ENCODE results near the gene THAP8. TPM values are rescaled to one million over a fixed set of nuclear protein-coding genes. Genes with fewer than 3 reads are reported as not detected.

Gene THAP8
- total and polyA plus RNA-seq, 2 of the 8 experiments (the other 6 are each of a cell fraction or from before 2014, with no cell fraction given): 6.0 to 11.1 TPM

DNA sequence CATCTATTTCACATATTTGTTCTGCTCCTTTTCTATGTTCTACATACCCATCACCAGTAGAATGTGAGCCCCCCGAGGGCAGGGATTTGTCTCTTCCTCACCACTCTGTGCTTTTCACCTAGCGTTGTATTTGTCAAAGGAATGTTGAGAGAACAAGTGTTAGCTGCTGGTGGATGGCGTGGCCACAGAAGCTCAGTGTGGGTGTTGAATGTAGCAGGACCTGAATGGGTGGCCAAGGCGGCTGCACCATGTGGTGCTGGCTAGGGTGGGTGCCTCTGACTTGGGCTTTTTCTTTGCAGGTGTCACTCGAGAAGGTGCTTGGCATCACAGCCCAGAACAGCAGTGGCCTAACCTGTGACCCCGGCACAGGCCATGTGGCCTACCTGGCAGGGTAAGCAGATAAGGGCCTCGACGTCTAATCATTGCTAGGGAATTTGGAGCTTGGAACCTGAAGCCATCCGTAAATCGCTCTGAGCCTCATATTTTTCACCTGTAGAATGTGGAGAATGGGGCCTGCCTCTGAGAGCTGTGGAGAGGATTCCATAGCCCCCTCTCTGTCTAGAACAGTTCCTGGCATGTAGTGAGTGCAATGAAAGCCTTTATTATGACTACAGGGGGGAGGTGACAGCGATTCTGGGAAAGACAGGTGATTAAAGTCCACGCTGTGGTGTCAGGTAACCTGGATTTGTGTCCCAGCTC lies 4.5 kb upstream of the THAP8 start:
- Histone ChIP-seq H2BK15ac (ENCODE audit: low read length) (no peak overlapping the region), H2BK12ac (ENCODE audit: low read depth, low read length) (no peak overlapping the region), H3K23me2 (ENCODE audit: low read depth, low read length) (peaks cover 2% of the 10 kb centered on the region), H3K79me1 (ENCODE audit: low read depth, low read length) (peaks cover 4% of the 10 kb centered on the region; the same call in 1 of the 2 replicates), H3K27ac (ENCODE audit: low read depth, low read length) (no peak overlapping the region), H3K9ac (replicated peaks in 1 of 4; ENCODE audit: extremely low read depth in 1 of 4, low read depth in 3 of 4, low read length in 3 of 4) (no peak overlapping the region), H3K9me3 (ENCODE audit: insufficient read depth in 2 of 2, low read depth in 1 of 2, low read length in 1 of 2) (no peaks in the 10 kb centered on the region), H3K36me3 (ENCODE audit: control insufficient read depth in 2 of 4, insufficient read depth in 4 of 4, low read length in 3 of 4) (peaks cover 20 to 34% (median 30%) of the 10 kb centered on the region in 4 experiments; a peak in 7 of 8 replicates), H3K23ac (ENCODE audit: insufficient read length) (no peak overlapping the region), H4K91ac (replicated peaks; ENCODE audit: insufficient read length, low read length) (no peak overlapping the region), H3K4ac (replicated peaks; ENCODE audit: insufficient read length, low read depth, low read length) (no peak overlapping the region), H3K79me2 (ENCODE audit: control insufficient read depth in 1 of 2, insufficient read depth in 2 of 2, low read length in 2 of 2) (peaks cover 3 to 35% of the 10 kb centered on the region in 2 experiments; a peak in 3 of 4 replicates), H2BK120ac (replicated peaks; ENCODE audit: low read depth, low read length) (no peak overlapping the region), H2AK5ac (ENCODE audit: low read depth, low read length) (no peak overlapping the region), H4K5ac (ENCODE audit: insufficient read length, low read depth, low read length) (no peak overlapping the region), H3K18ac (ENCODE audit: extremely low read depth, low read length) (no peak overlapping the region), H3K56ac (replicated peaks; ENCODE audit: insufficient read length, low read depth, low read length) (no peak overlapping the region), H3K27me3 (replicated peaks in 1 of 4; ENCODE audit: control insufficient read depth in 3 of 4, extremely low read depth in 1 of 4, insufficient read depth in 3 of 4, low read length in 3 of 4) (no peaks in the 10 kb centered on the region), H3K14ac (ENCODE audit: insufficient read length) (no peak overlapping the region), H2AFZ (ENCODE audit: low read length) (no peak overlapping the region), H3K4me3 (ENCODE audit: extremely low read depth in 1 of 4, insufficient read depth in 2 of 4, low read depth in 3 of 4, low read length in 4 of 4) (no peak overlapping the region), H4K8ac (ENCODE audit: extremely low read depth, insufficient read depth, low read length) (no peak overlapping the region), H3K4me2 (ENCODE audit: insufficient read depth in 1 of 2, low read depth in 2 of 2, low read length in 2 of 2) (no peak overlapping the region), H2BK5ac (ENCODE audit: low read depth, low read length) (no peak overlapping the region), H3K4me1 (replicated peaks in 1 of 4; ENCODE audit: control insufficient read depth in 3 of 4, insufficient read depth in 4 of 4, low read length in 3 of 4) (peaks cover 0 to 4% (median under 1%) of the 10 kb centered on the region in 4 experiments; a peak in 2 of 7 replicates), H4K20me1 (replicated peaks in 1 of 2; ENCODE audit: control insufficient read depth in 1 of 2, insufficient read depth in 2 of 2, low read length in 2 of 2) (peaks cover 8 to 16% of the 10 kb centered on the region in 2 experiments), H2BK20ac (ENCODE audit: low read length) (no peak overlapping the region)
- 87% methylated on average over 12 of the region's 12 CpGs; no CpG with 5 or more reads in 1 of the 2 experiments for WGBS, 2 experiments (ENCODE audit: extremely low coverage in 1 of 2, insufficient coverage in 1 of 2, insufficient read length in 1 of 2, insufficient replicate concordance in 2 of 2, low coverage in 1 of 2, low lambda C conversion rate in 2 of 2, missing lambda C conversion rate in 1 of 2)
- FAIRE-seq: no peak
- ChIA-PET POLR2A (ENCODE audit: partially characterized antibody) (interaction anchor here (1.0 to 1.6 kb wide), 2 partner anchors 14 to 70 kb away, joined by 3 to 5 read pairs; no protein-coding TSS in a partner anchor), CTCF (ENCODE audit: partially characterized antibody) (interaction anchor here (1.2 to 1.7 kb wide), 4 partner anchors 25 to 81 kb away, joined by 3 to 5 read pairs (median 3); partner anchors contain the start of gene CLIP3)
- no peak for DNase-seq (ENCODE audit: low read depth in 1 of 2, low spot score in 2 of 2)
- TF ChIP-seq TAF7 (optimal IDR thresholded peaks at IDR 0.05; ENCODE audit: borderline replicate concordance, low read depth, low read length) (no peak), JUN (IDR thresholded peaks at IDR 0.05; ENCODE audit: low read depth, low read length) (no peak), NRF1 (IDR thresholded peaks at IDR 0.05; ENCODE audit: low read depth, low read length) (no peak), RBBP5 (IDR thresholded peaks at IDR 0.05; ENCODE audit: borderline replicate concordance, low read depth, low read length) (no peak), POU5F1 (IDR thresholded peaks at IDR 0.05; ENCODE audit: low read depth, low read length) (no peak), KDM4A (IDR thresholded peaks at IDR 0.05; ENCODE audit: low read depth, low read length, severe bottlenecking) (no peak)

Data from H1 (cell line).